HG02884 (cell line): ENCODE results near the gene DOCK1.

ENCODE experiments used
- ATAC-seq: cut with Tn5 transposase; IDR thresholded peaks from one replicate; pipeline ENCODE4 v1.9.1; 2021; ENCODE audit warnings: mild to moderate bottlenecking, moderate library complexity; ENCODE audit not compliant: unreplicated experiment

The DOCK1 gene

GRCh38 chr10:127071126-127071525, 165.9 kb downstream of the DOCK1 start:
- ATAC-seq: no peak

- ATAC-seq: no peak
These were observed 168.4 kb downstream of the DOCK1 start for GRCh38 chr10:127073666-127074065.

GRCh38 chr10:127079392-127079791, 174.2 kb downstream of the DOCK1 start:
- no peak for ATAC-seq

GRCh38 chr10:127080317-127080716, 175.1 kb downstream of the DOCK1 start:
- no peak for ATAC-seq

GRCh38 chr10:127081851-127082345, 176.7 kb downstream of the DOCK1 start:
- ATAC-seq: no peak

- ATAC-seq: no peak
These were observed 177.4 kb downstream of the DOCK1 start for GRCh38 chr10:127082651-127083050.

- ATAC-seq: no peak
These were observed 180.7 kb downstream of the DOCK1 start for GRCh38 chr10:127085957-127086356.

- no peak for ATAC-seq
These were observed 183.7 kb downstream of the DOCK1 start for GRCh38 chr10:127088908-127089307.

- no peak for ATAC-seq
These were observed 184.2 kb downstream of the DOCK1 start for GRCh38 chr10:127089446-127089845.

GRCh38 chr10:127090138-127090537, 184.9 kb downstream of the DOCK1 start:
- ATAC-seq: no peak

GRCh38 chr10:127091354-127091753, 186.1 kb downstream of the DOCK1 start:
- ATAC-seq: no peak

- no peak for ATAC-seq
These were observed 187.7 kb downstream of the DOCK1 start for GRCh38 chr10:127092916-127093315.

GRCh38 chr10:127094984-127095383, 189.8 kb downstream of the DOCK1 start:
- ATAC-seq: no peak

GRCh38 chr10:127100983-127101615, 195.9 kb downstream of the DOCK1 start:
- no peak for ATAC-seq

GRCh38 chr10:127102176-127102575, 196.9 kb downstream of the DOCK1 start:
- ATAC-seq: no peak

- ATAC-seq: no peak
These were observed 209.9 kb downstream of the DOCK1 start for GRCh38 chr10:127115100-127115499.

- no peak for ATAC-seq
These were observed 211.9 kb downstream of the DOCK1 start for GRCh38 chr10:127117125-127117524.

GRCh38 chr10:127118034-127118433, 212.8 kb downstream of the DOCK1 start:
- no peak for ATAC-seq

GRCh38 chr10:127119936-127120335, 214.7 kb downstream of the DOCK1 start:
- no peak for ATAC-seq

- ATAC-seq: no peak
These were observed 217.6 kb downstream of the DOCK1 start for GRCh38 chr10:127122831-127123230.

- no peak for ATAC-seq
These were observed 218.4 kb downstream of the DOCK1 start for GRCh38 chr10:127123626-127124025.

GRCh38 chr10:127125331-127125730, 220.1 kb downstream of the DOCK1 start:
- ATAC-seq: no peak

GRCh38 chr10:127127822-127128221, 222.6 kb downstream of the DOCK1 start:
- no peak for ATAC-seq
